ENCODE results near the gene HEMK1. TPM values are rescaled to one million over a fixed set of nuclear protein-coding genes. Genes with fewer than 3 reads are reported as not detected.

HEMK1 gene
- total and polyA plus RNA-seq, 7 donors = 5.0 to 17.7 (median 9.6) TPM

GRCh38 chr3:50607271-50608091 lies 38.2 kb downstream of the HEMK1 start:
- intact Hi-C loops (cut with DNase I) = no loop called here
- peaks cover 0 to 43% (median 34%) of the 10 kb centered on the region in 4 donors for H3K4me1 ChIP-seq
- H3K27me3 ChIP-seq = no peaks in the 10 kb centered on the region
- no peak for DNase-seq
- no peak overlapping the region for H3K4me3 ChIP-seq
- H3K36me3 ChIP-seq = peaks cover 0 to 26% (median 13%) of the 10 kb centered on the region in 4 donors
- WGBS, 2 donors = 79 to 85% methylated on average over 29 of the region's 29 CpGs
- TF ChIP-seq POLR2AphosphoS5 (IDR thresholded peaks at IDR 0.05) (no peak), EP300 (IDR thresholded peaks at IDR 0.05) (no peak), CTCF (IDR thresholded peaks at IDR 0.05) (no peak), POLR2A (IDR thresholded peaks at IDR 0.05) (no peak)
- H3K27ac ChIP-seq = no peak overlapping the region
- H3K9me3 ChIP-seq = no peaks in the 10 kb centered on the region

GRCh38 chr3:50608278-50608677 lies 39.0 kb downstream of the HEMK1 start:
- no peak overlapping the region for H3K27ac ChIP-seq
- peaks cover 0 to 43% (median 34%) of the 10 kb centered on the region in 4 donors for H3K4me1 ChIP-seq
- H3K27me3 ChIP-seq = no peaks in the 10 kb centered on the region
- no peak for DNase-seq
- 75 to 85% methylated on average over 7 of the region's 7 CpGs for WGBS, 2 donors
- H3K9me3 ChIP-seq = no peaks in the 10 kb centered on the region
- intact Hi-C loops (cut with DNase I) = no loop called here
- peaks cover 0 to 26% (median 13%) of the 10 kb centered on the region in 4 donors for H3K36me3 ChIP-seq
- no peak for TF ChIP-seq POLR2AphosphoS5 (IDR thresholded peaks at IDR 0.05)
- TF ChIP-seq POLR2A (IDR thresholded peaks at IDR 0.05) = no peak
- TF ChIP-seq CTCF (IDR thresholded peaks at IDR 0.05) = no peak
- TF ChIP-seq EP300 (IDR thresholded peaks at IDR 0.05) = no peak
- H3K4me3 ChIP-seq = no peak overlapping the region

GRCh38 chr3:50609071-50609762 lies 39.9 kb downstream of the HEMK1 start:
- DNase-seq = no peak
- H3K4me3 ChIP-seq = peak overlapping the region in 2 of 4 donors; percentile 72 to 73
- H3K27ac ChIP-seq = no peak overlapping the region
- no peaks in the 10 kb centered on the region for H3K27me3 ChIP-seq
- H3K36me3 ChIP-seq = peaks cover 0 to 26% (median 13%) of the 10 kb centered on the region in 4 donors
- TF ChIP-seq POLR2A (IDR thresholded peaks at IDR 0.05) = no peak
- no peak for TF ChIP-seq EP300 (IDR thresholded peaks at IDR 0.05)
- TF ChIP-seq CTCF (IDR thresholded peaks at IDR 0.05) = no peak
- TF ChIP-seq POLR2AphosphoS5 (IDR thresholded peaks at IDR 0.05) = no peak
- peaks cover 0 to 47% (median 34%) of the 10 kb centered on the region in 4 donors for H3K4me1 ChIP-seq
- no peaks in the 10 kb centered on the region for H3K9me3 ChIP-seq
- WGBS, 2 donors = 76 to 89% methylated on average over 5 of the region's 5 CpGs
- intact Hi-C loops (cut with DNase I) = no loop called here

- DNase-seq = no peak
- Histone ChIP-seq H3K27me3 (no peaks in the 10 kb centered on the region), H3K9me3 (no peaks in the 10 kb centered on the region), H3K27ac (no peak overlapping the region), H3K4me1 (peaks cover 0 to 47% (median 34%) of the 10 kb centered on the region in 4 donors), H3K36me3 (peaks cover 0 to 26% (median 11%) of the 10 kb centered on the region in 4 donors), H3K4me3 (peak overlapping the region in 2 of 4 donors; percentile 72 to 73)
- 68 to 72% methylated on average over 3 of the region's 3 CpGs for WGBS, 2 donors
- TF ChIP-seq CTCF (IDR thresholded peaks at IDR 0.05) (no peak), POLR2AphosphoS5 (IDR thresholded peaks at IDR 0.05) (no peak), EP300 (IDR thresholded peaks at IDR 0.05) (no peak), POLR2A (IDR thresholded peaks at IDR 0.05) (no peak)
- intact Hi-C loops (cut with DNase I) = loop anchor here (5.0 to 10.0 kb wide), 2 partner anchors 262 to 275 kb away; partner anchors contain the start of gene ZMYND10
Observed at GRCh38 chr3:50609763-50610085, 40.4 kb downstream of the HEMK1 start.
